GM12801 (cell line): ENCODE measurements around the gene ABHD14A.

ENCODE experiments used
- TF ChIP-seq, protein P1 (sequence below): IDR thresholded peaks from one replicate; pipeline ENCODE4 v1.5.1; 2011; ENCODE audit warnings: control low read depth; ENCODE audit not compliant: insufficient read length; ENCODE audit errors: extremely low read depth

ABHD14A gene

DNA sequence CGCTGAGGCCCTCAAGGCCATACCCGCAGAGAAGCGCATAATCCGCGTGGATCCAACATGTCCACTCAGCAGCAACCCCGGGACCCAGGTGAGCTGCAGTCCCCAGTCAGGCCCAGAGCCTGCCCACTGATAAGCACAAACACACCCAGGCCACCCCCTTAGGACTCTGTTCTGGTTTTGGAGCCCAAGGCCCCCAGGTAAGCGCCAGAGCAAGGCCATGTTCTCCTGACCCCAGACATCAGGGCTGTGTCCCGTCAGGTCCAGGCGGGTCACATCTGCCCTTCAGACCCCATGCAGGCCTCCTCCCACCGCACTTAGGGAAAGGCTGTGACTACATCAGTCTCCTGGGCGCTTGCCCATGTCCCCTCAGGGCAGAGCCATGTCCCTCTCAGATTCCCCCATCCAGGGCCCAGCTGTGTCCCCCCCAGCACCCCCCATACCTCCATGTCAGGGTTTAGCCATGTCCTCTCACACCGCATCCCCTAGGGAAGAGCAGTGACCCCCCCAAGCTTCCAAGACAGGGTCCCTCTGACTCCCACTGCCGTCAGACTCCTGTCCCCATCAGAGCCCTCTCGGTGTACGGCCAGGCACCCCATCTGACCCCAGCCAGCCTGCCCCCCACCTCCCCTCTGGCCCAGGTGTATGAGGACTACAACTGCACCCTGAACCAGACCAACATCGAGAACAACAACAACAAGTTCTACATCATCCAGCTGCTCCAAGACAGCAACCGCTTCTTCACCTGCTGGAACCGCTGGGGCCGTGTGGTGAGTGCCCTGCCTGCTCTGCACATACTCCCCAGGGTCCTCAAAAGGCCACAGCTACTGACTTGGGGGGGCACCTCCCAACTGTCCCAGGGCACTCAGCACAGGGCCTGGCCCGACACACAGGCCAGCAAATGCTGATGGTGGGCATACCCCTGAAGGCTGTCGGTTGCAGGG, 31.1 kb upstream of the ABHD14A start:
- TF ChIP-seq, protein P1, sequence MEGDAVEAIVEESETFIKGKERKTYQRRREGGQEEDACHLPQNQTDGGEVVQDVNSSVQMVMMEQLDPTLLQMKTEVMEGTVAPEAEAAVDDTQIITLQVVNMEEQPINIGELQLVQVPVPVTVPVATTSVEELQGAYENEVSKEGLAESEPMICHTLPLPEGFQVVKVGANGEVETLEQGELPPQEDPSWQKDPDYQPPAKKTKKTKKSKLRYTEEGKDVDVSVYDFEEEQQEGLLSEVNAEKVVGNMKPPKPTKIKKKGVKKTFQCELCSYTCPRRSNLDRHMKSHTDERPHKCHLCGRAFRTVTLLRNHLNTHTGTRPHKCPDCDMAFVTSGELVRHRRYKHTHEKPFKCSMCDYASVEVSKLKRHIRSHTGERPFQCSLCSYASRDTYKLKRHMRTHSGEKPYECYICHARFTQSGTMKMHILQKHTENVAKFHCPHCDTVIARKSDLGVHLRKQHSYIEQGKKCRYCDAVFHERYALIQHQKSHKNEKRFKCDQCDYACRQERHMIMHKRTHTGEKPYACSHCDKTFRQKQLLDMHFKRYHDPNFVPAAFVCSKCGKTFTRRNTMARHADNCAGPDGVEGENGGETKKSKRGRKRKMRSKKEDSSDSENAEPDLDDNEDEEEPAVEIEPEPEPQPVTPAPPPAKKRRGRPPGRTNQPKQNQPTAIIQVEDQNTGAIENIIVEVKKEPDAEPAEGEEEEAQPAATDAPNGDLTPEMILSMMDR = no peak

DNA sequence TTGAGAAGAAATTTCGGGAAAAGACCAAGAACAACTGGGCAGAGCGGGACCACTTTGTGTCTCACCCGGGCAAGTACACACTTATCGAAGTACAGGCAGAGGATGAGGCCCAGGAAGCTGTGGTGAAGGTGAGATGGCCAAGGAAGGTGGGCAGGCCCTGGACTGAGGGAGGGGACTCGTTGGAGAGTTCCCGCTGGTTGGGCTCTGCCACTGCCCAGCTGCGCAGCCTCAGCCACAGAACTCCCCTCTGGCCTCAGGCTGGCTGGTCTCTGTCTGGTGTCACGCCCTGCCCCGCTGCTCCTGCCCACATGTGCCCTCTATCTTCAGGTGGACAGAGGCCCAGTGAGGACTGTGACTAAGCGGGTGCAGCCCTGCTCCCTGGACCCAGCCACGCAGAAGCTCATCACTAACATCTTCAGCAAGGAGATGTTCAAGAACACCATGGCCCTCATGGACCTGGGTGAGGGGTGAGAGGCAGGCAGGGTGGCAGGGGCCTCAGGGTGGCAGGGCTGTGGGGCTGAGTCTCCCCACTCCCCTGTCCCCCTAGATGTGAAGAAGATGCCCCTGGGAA, 30.3 kb upstream of the ABHD14A start:
- TF ChIP-seq, protein P1 = no peak

DNA sequence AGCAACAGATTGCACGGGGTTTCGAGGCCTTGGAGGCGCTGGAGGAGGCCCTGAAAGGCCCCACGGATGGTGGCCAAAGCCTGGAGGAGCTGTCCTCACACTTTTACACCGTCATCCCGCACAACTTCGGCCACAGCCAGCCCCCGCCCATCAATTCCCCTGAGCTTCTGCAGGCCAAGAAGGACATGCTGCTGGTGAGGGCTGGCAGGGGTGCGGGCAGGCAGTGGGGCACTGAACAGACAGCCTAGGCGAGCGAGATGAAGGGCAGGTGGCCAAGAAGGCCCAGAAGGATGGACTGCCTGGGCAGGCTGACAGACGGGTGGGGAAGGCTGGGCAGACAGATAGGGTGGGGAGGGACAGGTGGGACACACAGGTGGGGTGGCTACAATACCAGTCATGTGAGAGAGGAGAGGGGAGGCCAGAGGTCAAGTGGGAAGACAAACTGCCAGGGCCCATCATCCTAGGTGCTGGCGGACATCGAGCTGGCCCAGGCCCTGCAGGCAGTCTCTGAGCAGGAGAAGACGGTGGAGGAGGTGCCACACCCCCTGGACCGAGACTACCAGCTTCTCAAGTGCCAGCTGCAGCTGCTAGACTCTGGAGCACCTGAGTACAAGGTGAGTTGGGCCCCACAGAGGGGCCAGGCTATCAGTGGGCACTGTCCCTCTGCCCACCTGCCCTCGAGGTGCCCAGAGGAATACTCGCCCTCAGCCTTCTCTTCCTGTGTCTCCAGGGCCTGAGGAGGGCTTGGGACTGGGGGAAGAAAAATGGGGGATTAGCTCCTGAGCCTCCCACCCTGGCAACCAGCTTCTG, 29.6 kb upstream of the ABHD14A start:
- TF ChIP-seq, protein P1 = no peak

DNA sequence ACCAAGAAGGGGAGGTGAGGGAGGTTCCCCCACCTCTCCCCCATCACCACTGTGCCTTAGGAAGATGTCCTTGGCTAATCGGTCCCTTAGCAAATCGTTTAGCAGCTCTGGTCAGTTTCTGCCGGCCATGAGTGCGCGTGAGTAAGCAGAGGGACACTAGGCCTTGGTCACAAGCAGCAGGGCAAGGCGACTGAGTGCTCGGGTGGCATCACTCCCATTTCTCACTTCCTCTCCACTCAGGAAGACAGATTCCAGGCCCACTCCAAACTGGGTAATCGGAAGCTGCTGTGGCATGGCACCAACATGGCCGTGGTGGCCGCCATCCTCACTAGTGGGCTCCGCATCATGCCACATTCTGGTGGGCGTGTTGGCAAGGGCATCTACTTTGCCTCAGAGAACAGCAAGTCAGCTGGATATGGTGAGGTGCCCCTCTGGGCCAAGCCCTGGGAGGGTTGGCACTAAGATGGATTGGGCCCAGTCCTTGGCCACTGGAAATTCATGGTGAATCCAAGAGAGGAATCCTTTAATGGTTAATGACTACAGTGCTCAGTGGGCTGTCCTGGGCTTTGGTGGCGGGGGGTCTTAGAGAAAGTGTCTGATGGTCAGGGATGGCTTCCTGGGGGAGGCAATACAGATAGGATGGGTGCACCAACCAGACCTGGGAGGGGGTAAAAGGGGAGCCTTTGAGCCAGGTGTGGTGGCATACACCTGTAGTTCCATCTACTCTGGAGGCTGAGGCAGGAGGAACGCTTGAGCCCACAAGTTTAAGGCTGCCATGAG, 28.7 kb upstream of the ABHD14A start:
- TF ChIP-seq, protein P1 = no peak

- TF ChIP-seq, protein P1 = no peak
Observed at GRCh38 chr3:51946796-51947195, 28.1 kb upstream of the ABHD14A start.

DNA sequence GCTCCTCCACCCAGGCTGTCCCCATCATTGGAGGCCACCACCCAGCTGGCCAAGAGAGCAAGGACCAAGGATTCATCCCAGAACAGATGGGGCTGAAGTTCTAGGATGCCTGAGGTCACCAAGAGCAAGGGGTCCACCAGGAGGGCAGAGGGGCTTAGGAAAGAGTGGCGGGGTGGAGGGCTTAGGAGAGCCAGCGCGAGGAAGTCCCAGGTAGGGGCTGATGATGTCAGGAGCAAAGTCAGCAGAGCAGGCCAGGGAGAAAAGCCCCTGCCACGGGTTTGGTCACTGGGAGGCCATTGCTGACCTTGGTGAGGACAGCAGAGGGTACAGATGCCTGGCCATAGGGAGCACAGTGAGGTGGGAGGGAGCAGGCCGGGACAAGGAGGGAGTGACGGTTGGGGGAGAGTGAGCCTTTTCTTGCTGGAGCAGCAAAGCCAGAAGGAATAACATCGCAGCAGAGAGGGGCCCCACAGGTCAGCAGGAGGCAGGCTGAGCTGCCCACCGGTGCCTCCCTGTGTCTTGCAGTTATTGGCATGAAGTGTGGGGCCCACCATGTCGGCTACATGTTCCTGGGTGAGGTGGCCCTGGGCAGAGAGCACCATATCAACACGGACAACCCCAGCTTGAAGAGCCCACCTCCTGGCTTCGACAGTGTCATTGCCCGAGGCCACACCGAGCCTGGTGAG, 27.5 kb upstream of the ABHD14A start:
- TF ChIP-seq, protein P1 = no peak
